ENCODE data around the gene TDRD9. TPM values are rescaled to one million over a fixed set of nuclear protein-coding genes. Genes with fewer than 3 reads are reported as not detected.
A peak's percentile ranks its signal among the peaks of the same experiment; 100 is the strongest.

The TDRD9 gene
- polyA plus RNA-seq, 4 donors = 1.0 to 4.0 (median 2.5) TPM

GRCh38 chr14:104019029-104019428 is 90.8 kb downstream of the TDRD9 start:
- DNase-seq (ENCODE audit: low read depth in 4 of 4, low spot score in 3 of 4) = no peak

DNA sequence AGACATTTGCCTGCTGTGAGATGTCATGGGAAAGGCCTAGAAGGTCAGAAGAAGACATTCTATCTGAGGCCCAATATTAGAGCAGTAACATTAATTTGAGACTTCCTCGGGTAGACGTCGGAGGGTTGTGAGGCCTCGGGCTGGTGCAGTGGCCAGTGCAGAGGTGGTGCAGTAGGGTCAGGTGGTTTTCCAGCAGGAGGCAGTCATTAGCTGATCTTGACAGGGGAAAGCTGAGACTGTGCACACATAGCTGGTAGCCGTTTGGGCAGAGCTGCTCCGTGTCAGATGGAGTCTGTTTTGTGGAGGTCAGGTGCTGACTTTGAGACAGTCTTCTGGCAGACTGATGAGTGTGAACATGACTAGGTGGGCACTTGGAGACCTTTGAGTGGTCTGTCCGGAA is 91.5 kb downstream of the TDRD9 start:
- DNase-seq (ENCODE audit: low read depth in 4 of 4, low spot score in 3 of 4) = no peak

DNA sequence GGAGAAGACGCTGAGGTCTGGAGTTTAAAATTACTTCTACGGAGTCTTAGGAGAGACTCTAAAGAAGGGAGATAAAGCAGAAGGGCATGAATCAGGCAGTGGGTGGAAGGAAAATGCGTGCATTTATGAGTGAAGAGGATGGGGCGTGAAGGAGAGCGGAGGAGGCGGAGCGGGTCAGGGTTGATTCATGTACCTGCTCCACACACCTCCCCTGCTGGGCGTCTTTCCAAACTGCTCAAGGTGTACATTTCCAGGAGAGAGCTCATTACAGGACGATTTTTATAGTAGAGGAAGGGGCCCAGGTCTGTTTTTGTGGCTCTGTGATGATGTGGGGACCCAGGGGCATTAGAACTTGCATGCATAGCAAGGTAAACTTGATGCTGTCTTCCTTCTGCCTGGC is 92.2 kb downstream of the TDRD9 start:
- DNase-seq (ENCODE audit: low read depth in 4 of 4, low spot score in 3 of 4) = no peak

- no peak for DNase-seq (ENCODE audit: low read depth in 4 of 4, low spot score in 3 of 4)
These were observed 95.2 kb downstream of the TDRD9 start for GRCh38 chr14:104023325-104024055.

DNA sequence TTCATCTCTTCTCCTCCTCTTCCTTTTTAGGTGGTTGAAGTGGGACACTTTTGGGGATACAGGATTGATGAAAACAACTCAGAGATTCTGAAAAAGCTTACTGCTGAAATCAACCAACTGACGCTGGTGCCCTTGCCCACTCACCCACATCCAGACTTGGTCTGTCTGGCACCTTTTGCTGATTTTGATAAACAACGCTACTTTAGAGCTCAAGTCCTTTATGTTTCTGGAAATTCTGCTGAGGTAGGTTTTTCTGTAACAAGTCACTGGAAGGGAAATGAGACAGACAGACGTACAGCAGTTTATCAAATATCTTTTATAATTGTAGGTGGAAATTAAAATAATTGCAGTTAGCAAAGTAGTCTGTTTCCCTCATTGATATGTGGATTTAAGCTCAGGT is 97.3 kb downstream of the TDRD9 start:
- DNase-seq (ENCODE audit: low read depth in 4 of 4, low spot score in 3 of 4) = no peak

DNA sequence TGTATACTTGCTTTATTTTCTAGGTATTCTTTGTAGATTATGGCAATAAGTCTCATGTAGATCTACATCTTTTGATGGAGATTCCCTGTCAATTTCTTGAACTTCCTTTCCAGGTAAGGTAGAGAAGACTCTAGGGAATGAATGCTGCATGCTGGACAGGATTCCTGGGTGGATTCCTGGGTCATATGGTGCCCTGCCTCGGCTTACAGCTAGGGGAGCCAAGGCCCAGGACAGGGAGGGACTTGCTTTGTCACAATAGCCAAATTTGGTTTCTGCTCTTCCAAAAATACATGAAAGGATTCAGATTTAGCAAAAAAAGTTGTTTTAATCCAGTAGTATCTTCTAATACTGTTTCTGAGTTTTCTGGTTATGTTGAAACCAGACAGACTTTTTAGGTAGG is 97.8 kb downstream of the TDRD9 start:
- DNase-seq (ENCODE audit: low read depth in 4 of 4, low spot score in 3 of 4) = no peak

GRCh38 chr14:104030958-104031357 is 102.7 kb downstream of the TDRD9 start:
- no peak for DNase-seq (ENCODE audit: low read depth in 4 of 4, low spot score in 3 of 4)

DNA sequence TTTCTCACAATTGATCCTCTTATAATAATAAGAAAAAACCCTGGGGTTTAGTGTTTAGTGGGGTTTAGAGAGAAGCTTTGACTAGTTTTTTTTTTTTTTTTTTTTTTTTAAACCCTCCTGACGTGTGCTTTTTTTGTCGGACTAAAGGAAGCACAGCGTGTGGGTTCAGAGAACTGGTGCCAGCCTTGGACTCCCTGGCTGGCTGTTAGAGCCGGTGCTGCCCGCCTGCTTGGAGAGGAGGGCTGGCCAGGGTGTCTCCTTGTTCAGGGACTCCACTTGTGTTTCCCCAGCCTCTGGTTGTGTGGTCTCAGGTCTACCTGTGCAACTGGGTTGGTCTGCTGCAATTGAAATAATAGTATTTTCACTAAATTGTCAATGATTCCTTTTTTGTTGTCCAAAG is 103.1 kb downstream of the TDRD9 start:
- no peak for DNase-seq (ENCODE audit: low read depth in 4 of 4, low spot score in 3 of 4)

DNA sequence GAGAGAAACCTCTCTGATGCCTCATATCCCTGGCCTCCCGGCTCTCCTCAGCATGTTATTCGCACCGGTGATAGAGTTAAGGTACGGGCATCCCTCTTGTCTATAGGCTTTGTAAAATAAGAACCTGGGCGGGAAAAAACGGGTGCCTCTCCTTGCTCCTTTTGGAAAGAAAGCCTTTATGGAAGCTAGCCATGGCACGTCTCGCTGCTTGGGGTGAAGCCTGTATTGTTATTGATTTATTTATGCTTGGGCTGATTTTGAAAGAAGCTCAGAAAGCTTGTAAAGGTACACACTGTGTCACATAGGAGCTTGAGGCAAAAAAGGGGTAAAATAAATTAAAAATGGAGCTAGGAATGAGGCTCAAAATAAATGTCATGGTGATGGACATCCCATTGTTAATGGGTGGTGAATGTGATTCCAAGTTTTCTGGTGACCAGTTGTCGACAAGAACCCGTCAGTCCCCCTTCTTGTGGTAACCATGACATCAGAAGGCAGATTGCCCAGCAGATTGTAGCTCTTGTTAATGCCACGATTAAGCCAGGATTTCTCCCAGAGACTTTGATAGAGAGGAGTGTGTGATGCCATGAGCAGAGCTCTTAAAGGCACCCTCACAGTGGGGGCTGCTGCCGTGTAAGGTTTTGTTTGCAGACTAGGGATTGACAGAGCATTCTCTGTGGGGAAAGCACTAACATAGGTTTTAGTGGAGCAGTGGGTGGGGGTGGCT is 106.9 kb downstream of the TDRD9 start:
- DNase-seq (ENCODE audit: low read depth in 4 of 4, low spot score in 3 of 4) = no peak

DNA sequence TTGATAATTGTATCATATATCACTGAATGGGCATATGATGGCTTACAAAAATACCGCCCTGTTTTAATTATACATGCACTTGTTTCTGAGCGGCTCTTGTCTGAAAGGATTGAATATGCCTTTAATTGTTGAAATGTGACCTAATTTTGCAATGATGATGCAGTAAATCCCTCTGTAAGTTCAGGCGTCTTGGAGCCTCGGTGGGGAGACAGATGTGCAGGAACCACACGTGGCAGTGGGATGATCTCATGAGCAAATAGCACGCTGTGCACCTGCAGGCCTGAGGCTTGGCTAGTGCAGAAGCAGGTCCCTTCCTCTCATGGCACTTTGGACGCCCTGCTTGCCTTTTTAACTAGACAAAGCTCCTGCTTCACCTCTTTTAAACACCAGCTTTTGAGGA is 108.0 kb downstream of the TDRD9 start:
- no peak for DNase-seq (ENCODE audit: low read depth in 4 of 4, low spot score in 3 of 4)

DNA sequence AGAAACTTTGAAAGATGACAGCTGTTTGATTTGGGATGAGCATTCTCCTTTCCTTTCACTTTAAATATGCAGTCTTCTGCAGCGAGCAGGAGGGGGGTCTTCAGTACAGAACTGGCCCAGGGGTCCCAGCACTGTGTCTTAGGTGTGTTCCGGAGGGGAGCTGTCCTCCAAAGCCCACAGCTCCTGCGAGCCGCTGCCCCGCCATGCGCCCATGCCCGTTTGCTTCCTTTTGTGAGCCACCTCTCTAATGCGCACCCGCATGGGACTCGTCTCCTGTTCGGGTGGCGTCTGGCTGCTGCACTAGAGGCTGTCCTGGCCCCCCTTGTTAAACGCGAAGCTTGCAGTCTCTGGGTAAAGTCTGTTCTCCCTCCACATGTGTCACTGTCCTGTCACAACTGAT is 108.8 kb downstream of the TDRD9 start:
- no peak for DNase-seq (ENCODE audit: low read depth in 4 of 4, low spot score in 3 of 4)

- DNase-seq (ENCODE audit: low read depth in 4 of 4, low spot score in 3 of 4) = no peak
These were observed 109.6 kb downstream of the TDRD9 start for GRCh38 chr14:104037903-104038302.

- no peak for DNase-seq (ENCODE audit: low read depth in 4 of 4, low spot score in 3 of 4)
These were observed 111.0 kb downstream of the TDRD9 start for GRCh38 chr14:104039214-104039613.

DNA sequence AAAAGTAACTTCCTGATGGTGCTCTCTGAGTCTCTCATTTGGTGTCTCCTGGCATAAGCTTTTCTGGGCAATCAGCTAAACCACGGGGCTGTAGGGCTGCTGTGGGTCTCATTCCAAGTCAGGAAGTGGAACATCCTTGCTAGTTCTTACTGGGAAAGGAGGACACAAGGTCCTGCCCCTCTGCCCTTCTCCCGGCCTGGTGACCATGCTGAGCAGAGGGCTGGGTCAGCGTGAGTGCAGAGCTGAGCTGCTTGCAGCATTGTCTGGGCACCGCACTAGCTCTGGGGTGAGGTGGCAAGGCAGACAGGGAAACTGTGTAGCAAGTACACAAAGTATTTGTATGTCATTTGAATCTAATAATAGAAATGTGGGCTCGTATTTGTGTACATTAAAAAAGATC is 112.3 kb downstream of the TDRD9 start:
- no peak for DNase-seq (ENCODE audit: low read depth in 4 of 4, low spot score in 3 of 4)

- no peak for DNase-seq (ENCODE audit: low read depth in 4 of 4, low spot score in 3 of 4)
These were observed 113.3 kb downstream of the TDRD9 start for GRCh38 chr14:104041430-104042104.

- no peak for DNase-seq (ENCODE audit: low read depth in 4 of 4, low spot score in 3 of 4)
These were observed 115.8 kb downstream of the TDRD9 start for GRCh38 chr14:104044016-104044415.

- DNase-seq (ENCODE audit: low read depth in 4 of 4, low spot score in 3 of 4) = no peak
These were observed 119.5 kb downstream of the TDRD9 start for GRCh38 chr14:104047761-104048160.

- peak in 1 of 4 donors; percentile 6 for DNase-seq (ENCODE audit: low read depth in 4 of 4, low spot score in 3 of 4)
These were observed 120.7 kb downstream of the TDRD9 start for GRCh38 chr14:104048758-104049507.

GRCh38 chr14:104049576-104050240 is 121.5 kb downstream of the TDRD9 start:
- DNase-seq (ENCODE audit: low read depth in 4 of 4, low spot score in 3 of 4) = no peak

GRCh38 chr14:104051092-104051813 is 123.0 kb downstream of the TDRD9 start:
- DNase-seq (ENCODE audit: low read depth in 4 of 4, low spot score in 3 of 4) = no peak

Data from left renal pelvis (tissue), 4 donors.